ENCODE results near the gene LENEP.

- peak in 2 of 3 experiments; percentile 91 to 93 for TF ChIP-seq CTCF (optimal IDR thresholded peaks at IDR 0.05 in 1 of 3, IDR thresholded peaks at IDR 0.05 in 1 of 3, conservative IDR thresholded peaks at IDR 0.05 in 1 of 3; ENCODE audit: extremely low read depth in 1 of 3, insufficient read depth in 2 of 3, low read length in 3 of 3)
- TF ChIP-seq EZH2 (IDR thresholded peaks at IDR 0.05; ENCODE audit: low read length): no peak
Observed at GRCh38 chr1:154998818-154999570, 5.6 kb downstream of the LENEP start.

All from keratinocyte (primary cell).